ENCODE measurements around the gene SCUBE1. TPM values are rescaled to one million over a fixed set of nuclear protein-coding genes. Genes with fewer than 3 reads are reported as not detected.

SCUBE1 gene
- total RNA-seq, 1 experiment from 2014 or later, result 3.9 TPM

DNA sequence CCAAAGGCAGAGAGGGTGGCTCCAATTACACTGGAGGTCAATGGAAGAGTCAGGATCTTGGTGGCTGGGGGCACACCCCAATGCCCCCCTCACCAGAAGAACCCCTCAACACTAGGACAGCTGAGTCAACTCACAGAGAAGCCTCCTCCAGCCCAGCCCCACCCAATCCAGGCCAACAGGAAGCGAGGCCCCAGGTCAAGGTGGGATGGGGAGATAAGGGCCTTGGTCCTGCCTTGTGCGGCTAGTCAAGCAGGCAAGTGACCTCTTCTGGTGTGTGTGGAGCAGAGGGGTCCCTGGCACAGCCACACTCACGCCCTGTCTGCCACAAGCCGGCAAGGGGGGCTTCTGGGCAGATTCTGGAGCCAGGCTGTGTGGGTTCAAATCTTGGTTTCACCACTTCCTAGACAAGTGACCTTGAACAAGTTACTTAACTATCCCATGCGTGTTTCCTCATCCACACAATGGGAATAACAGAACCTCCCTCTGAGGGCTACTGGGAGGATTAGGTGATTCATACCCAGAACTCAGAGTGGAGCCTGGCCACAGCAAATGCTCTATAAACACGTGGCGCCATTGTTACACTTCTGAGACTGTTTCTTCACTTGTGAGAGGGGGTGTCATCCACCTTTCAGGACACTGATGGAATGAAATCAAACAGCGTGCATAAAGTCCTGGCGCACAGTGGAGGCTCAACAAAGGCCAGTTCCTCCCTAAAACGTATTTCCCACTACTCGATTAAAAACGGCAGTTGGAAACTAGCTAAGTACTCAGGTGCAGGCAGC, 159.5 kb downstream of the SCUBE1 start:
- peaks cover 21 to 45% of the 10 kb centered on the region in 2 experiments for H3K36me3 ChIP-seq (ENCODE audit: control insufficient read depth in 1 of 2, insufficient read depth in 2 of 2, low read length in 2 of 2)
- TF ChIP-seq POLR2A (IDR thresholded peaks at IDR 0.05; ENCODE audit: borderline replicate concordance, extremely low read depth, insufficient read depth, insufficient read length), result peak; percentile 28
- TF ChIP-seq SRF (IDR thresholded peaks at IDR 0.05; ENCODE audit: low read depth), result no peak
- TF ChIP-seq CBX3 (IDR thresholded peaks at IDR 0.05; ENCODE audit: low read depth), result no peak
- peak overlapping the region; percentile 41 for H3K27ac ChIP-seq (ENCODE audit: low read depth, low read length)
- H4K20me1 ChIP-seq (ENCODE audit: insufficient read depth), result no peaks in the 10 kb centered on the region
- ChIA-PET CTCF (no interaction called here), RAD21 (ENCODE audit: low non-redundant PET in 1 of 2, low total read pairs in 2 of 2, uncharacterized antibody in 2 of 2, unreplicated experiment in 2 of 2) (no interaction called here), POLR2A (interaction anchor here (0.6 kb wide), 1 partner anchor 31 kb away, joined by 4 read pairs; no protein-coding TSS in a partner anchor)
- DNase-seq (ENCODE audit: low read depth, low spot score), result no peak
- no peak overlapping the region for H3K4me3 ChIP-seq (replicated peaks in 1 of 2; ENCODE audit: low read depth in 1 of 2, low read length in 2 of 2)
- no peaks in the 10 kb centered on the region for H3K27me3 ChIP-seq (ENCODE audit: insufficient read depth, low read length)
- no peaks in the 10 kb centered on the region for H3K9me2 ChIP-seq (ENCODE audit: insufficient read depth)
- BruUV-seq (replicated peaks), result TSS peak; percentile 20
- ATAC-seq, result no peak
- H2AFZ ChIP-seq (ENCODE audit: low read depth, low read length, poor library complexity, severe bottlenecking), result no peak overlapping the region
- H3K9me3 ChIP-seq (ENCODE audit: control insufficient read depth in 1 of 2, insufficient read depth in 1 of 2, low read depth in 1 of 2, low read length in 2 of 2), result no peaks in the 10 kb centered on the region
- peak overlapping the region; percentile 34 for H3K4me2 ChIP-seq (ENCODE audit: low read length)
- H3K4me1 ChIP-seq (ENCODE audit: control insufficient read depth in 1 of 2, insufficient read depth in 2 of 2, low read length in 2 of 2), result peaks cover 9 to 32% of the 10 kb centered on the region in 2 experiments; a peak in 3 of 4 replicates
- intact Hi-C loops (cut with micrococcal nuclease), result no loop called here
- no peak overlapping the region for H3K9ac ChIP-seq (ENCODE audit: low read length)
- H3K79me2 ChIP-seq (ENCODE audit: insufficient read depth, low read length), result peaks cover 59% of the 10 kb centered on the region

DNA sequence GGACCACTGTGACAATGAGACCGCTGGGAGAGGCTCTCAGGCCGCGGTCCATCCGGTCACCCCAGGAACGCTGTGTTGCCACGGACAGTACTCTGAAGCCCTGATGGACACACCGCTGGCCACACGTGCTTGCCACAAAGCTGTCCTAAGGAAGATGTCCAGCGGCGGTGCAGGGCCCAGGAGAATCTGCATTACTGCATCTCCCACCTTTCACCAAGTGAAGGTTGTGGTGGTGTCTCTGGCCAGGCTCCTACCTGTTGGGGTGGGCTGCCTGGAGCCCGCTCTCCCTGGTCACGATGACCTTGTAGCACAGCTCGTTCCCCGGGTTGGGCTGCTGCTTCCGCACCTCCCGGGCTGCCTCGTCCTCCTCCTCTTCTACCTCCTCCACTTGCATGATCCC, 160.4 kb downstream of the SCUBE1 start:
- intact Hi-C loops (cut with micrococcal nuclease), result no loop called here
- POLR2A ChIA-PET, result no interaction called here

More for the DNA sequence above, 160.4 kb downstream of the SCUBE1 start:
- ATAC-seq, result no peak
- TF ChIP-seq ZFX (IDR thresholded peaks at IDR 0.05) (no peak), EZH2phosphoT487 (IDR thresholded peaks at IDR 0.05; ENCODE audit: borderline replicate concordance) (no peak), TCF7L2 (IDR thresholded peaks at IDR 0.05; ENCODE audit: borderline replicate concordance, extremely low read depth, insufficient read depth, insufficient read length) (no peak), ELF1 (IDR thresholded peaks at IDR 0.05; ENCODE audit: borderline replicate concordance, low read depth) (no peak), SRF (IDR thresholded peaks at IDR 0.05; ENCODE audit: low read depth) (no peak), EGR1 (IDR thresholded peaks at IDR 0.05; ENCODE audit: low read depth) (no peak), ZNF274 (IDR thresholded peaks at IDR 0.05; ENCODE audit: low read depth, low read length) (no peak), RAD21 (IDR thresholded peaks at IDR 0.05; ENCODE audit: low read depth) (no peak)
- TF ChIP-seq, protein P1, sequence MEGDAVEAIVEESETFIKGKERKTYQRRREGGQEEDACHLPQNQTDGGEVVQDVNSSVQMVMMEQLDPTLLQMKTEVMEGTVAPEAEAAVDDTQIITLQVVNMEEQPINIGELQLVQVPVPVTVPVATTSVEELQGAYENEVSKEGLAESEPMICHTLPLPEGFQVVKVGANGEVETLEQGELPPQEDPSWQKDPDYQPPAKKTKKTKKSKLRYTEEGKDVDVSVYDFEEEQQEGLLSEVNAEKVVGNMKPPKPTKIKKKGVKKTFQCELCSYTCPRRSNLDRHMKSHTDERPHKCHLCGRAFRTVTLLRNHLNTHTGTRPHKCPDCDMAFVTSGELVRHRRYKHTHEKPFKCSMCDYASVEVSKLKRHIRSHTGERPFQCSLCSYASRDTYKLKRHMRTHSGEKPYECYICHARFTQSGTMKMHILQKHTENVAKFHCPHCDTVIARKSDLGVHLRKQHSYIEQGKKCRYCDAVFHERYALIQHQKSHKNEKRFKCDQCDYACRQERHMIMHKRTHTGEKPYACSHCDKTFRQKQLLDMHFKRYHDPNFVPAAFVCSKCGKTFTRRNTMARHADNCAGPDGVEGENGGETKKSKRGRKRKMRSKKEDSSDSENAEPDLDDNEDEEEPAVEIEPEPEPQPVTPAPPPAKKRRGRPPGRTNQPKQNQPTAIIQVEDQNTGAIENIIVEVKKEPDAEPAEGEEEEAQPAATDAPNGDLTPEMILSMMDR (IDR thresholded peaks at IDR 0.05 in 2 of 3, conservative IDR thresholded peaks at IDR 0.05 in 1 of 3; ENCODE audit: borderline replicate concordance in 1 of 3, insufficient read depth in 1 of 3, low read depth in 2 of 3, low read length in 2 of 3), result no peak
- H3K27ac ChIP-seq (ENCODE audit: low read depth, low read length), result no peak overlapping the region
- RAD21 ChIA-PET (ENCODE audit: low non-redundant PET in 1 of 2, low total read pairs in 2 of 2, uncharacterized antibody in 2 of 2, unreplicated experiment in 2 of 2), result no interaction called here
- H3K9me3 ChIP-seq (ENCODE audit: control insufficient read depth in 1 of 2, insufficient read depth in 1 of 2, low read depth in 1 of 2, low read length in 2 of 2), result no peaks in the 10 kb centered on the region
- BruUV-seq (replicated peaks), result no TSS peak
- CTCF ChIA-PET, result no interaction called here
- no peaks in the 10 kb centered on the region for H3K27me3 ChIP-seq (ENCODE audit: insufficient read depth, low read length)
- no peak for DNase-seq (ENCODE audit: low read depth, low spot score)
- H3K4me2 ChIP-seq (ENCODE audit: low read length), result no peak overlapping the region
- no peaks in the 10 kb centered on the region for H3K9me2 ChIP-seq (ENCODE audit: insufficient read depth)
- no peak overlapping the region for H2AFZ ChIP-seq (ENCODE audit: low read depth, low read length, poor library complexity, severe bottlenecking)
- H3K4me3 ChIP-seq (replicated peaks in 1 of 2; ENCODE audit: low read depth in 1 of 2, low read length in 2 of 2), result no peak overlapping the region
- H4K20me1 ChIP-seq (ENCODE audit: insufficient read depth), result no peaks in the 10 kb centered on the region
- H3K36me3 ChIP-seq (ENCODE audit: control insufficient read depth in 1 of 2, insufficient read depth in 2 of 2, low read length in 2 of 2), result peaks cover 21 to 50% of the 10 kb centered on the region in 2 experiments
- H3K4me1 ChIP-seq (ENCODE audit: control insufficient read depth in 1 of 2, insufficient read depth in 2 of 2, low read length in 2 of 2), result peaks cover 6 to 22% of the 10 kb centered on the region in 2 experiments; a peak in 2 of 4 replicates
- H3K79me2 ChIP-seq (ENCODE audit: insufficient read depth, low read length), result peaks cover 59% of the 10 kb centered on the region
- no peak overlapping the region for H3K9ac ChIP-seq (ENCODE audit: low read length)

All from HCT116 (cell line).